Endothelial cell (in vitro differentiated cells): ENCODE results near the gene LRRC27. TPM values are rescaled to one million over a fixed set of nuclear protein-coding genes. Genes with fewer than 3 reads are reported as not detected.
A peak's percentile ranks its signal among the peaks of the same experiment; 100 is the strongest.

Experiments
- DNase-seq: peaks from one replicate; pipeline ENCODE4 v3.0.0; 2021; ENCODE audit warnings: low spot score
- H3K27ac Mint-ChIP-seq: one replicate; pipeline ENCODE4 v1.8.0; 2021; ENCODE audit warnings: mixed read lengths, inconsistent platforms; ENCODE audit not compliant: unreplicated experiment
- H3K27me3 Mint-ChIP-seq: one replicate; pipeline ENCODE4 v1.8.0; 2021; ENCODE audit warnings: mild to moderate bottlenecking, moderate library complexity, mixed read lengths, inconsistent platforms; ENCODE audit not compliant: unreplicated experiment
- H3K36me3 Mint-ChIP-seq: one replicate; pipeline ENCODE4 v1.8.0; 2021; ENCODE audit warnings: mild to moderate bottlenecking, low read depth, mixed read lengths, inconsistent platforms; ENCODE audit not compliant: unreplicated experiment
- H3K4me1 Mint-ChIP-seq: one replicate; pipeline ENCODE4 v1.8.0; 2021; ENCODE audit warnings: mild to moderate bottlenecking, mixed read lengths, inconsistent platforms; ENCODE audit not compliant: unreplicated experiment
- H3K4me3 Mint-ChIP-seq: one replicate; pipeline ENCODE4 v1.8.0; 2021; ENCODE audit warnings: mild to moderate bottlenecking, mixed read lengths, inconsistent platforms; ENCODE audit not compliant: unreplicated experiment
- H3K9me3 Mint-ChIP-seq: one replicate; pipeline ENCODE4 v1.8.0; 2021; ENCODE audit warnings: mixed read lengths, inconsistent platforms; ENCODE audit not compliant: unreplicated experiment
- total RNA-seq: library from RNA; stranded (reverse); fragmentation: NEBNext Ultra II Directional; extraction: Animal tissue kit (Norgen Biotek cat#: 25700); gene quantifications from one replicate; pipeline ENCODE4 v1.2.1, GENCODE V29; 2021; ENCODE audit not compliant: unreplicated experiment
- TF ChIP-seq, protein P1 (sequence below): fragments of 200-600 bp; sonication (generic); IDR thresholded peaks from one replicate; pipeline ENCODE4 v1.5.0; 2021; ENCODE audit warnings: antibody characterized with exemption; ENCODE audit not compliant: unreplicated experiment

Gene LRRC27
- total RNA-seq, 1 donor from 2014 or later, result 11.1 TPM

DNA sequence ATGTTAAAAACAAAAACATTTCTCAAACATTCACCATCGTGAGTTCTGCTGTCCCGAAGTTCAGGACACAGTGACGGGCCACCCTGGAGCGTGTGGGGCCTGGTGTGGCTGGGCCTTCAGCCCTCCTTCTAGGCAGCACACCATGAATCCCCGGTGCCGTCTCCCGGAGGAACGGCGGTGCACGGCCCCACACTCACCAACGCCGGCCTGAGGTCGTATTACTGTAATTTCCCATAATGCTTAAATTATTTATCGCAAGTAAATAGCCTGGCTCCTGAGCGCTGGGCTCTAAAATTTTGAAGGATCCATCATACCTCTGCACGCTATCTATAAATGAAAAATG is 25.7 kb upstream of the LRRC27 start:
- H3K27me3 Mint-ChIP-seq, result peaks cover 28% of the 10 kb centered on the region

DNA sequence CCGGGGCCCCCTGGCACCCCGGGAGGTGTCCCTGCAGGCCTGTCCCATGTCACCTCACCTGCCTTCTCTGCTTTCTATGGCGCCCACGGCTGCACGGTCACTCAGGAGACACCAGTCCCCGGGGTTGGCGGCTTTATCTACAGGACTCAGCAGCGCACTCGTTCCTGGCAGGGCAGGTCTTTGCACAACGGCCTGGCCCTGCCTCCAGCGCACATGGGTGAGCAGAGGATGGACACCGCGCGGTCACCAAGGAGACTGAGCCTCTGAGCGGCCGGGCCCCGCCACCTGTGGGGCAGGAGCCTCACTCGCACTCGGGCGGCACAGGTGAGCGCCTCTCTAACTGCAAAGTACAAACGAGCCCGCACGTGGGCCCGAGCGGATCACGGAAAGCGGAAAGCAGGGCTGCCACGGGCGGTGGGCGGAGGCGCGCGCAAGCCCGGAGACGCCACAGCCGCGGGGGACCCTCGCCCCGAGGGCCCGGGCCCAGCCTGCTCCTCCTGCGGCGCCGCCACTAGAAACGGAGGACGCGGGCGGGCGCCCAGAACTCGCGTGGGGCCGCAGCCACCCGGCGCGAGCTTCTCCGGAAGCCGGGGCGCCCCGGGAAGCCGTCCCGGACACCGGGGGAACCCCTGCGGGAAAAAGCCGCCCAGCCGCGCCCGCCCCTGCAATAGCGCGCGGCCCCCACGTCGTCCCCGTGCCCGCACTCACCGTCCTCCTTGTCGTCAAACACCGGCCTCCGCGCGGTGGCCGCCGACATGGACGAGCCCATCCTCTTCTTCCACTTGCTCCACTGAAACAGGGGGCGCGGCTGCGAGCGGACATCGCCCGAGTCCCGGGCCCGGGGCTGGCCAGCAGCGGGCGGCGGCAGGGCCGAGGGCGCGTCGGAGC is 24.9 kb upstream of the LRRC27 start:
- DNase-seq, result peak; percentile 37
- no peaks in the 10 kb centered on the region for H3K9me3 Mint-ChIP-seq
- no peak overlapping the region for H3K27ac Mint-ChIP-seq
- H3K4me3 Mint-ChIP-seq, result peak overlapping the region; percentile 87
- peaks cover 7% of the 10 kb centered on the region for H3K4me1 Mint-ChIP-seq
- H3K36me3 Mint-ChIP-seq, result peaks cover 15% of the 10 kb centered on the region
- TF ChIP-seq, protein P1, sequence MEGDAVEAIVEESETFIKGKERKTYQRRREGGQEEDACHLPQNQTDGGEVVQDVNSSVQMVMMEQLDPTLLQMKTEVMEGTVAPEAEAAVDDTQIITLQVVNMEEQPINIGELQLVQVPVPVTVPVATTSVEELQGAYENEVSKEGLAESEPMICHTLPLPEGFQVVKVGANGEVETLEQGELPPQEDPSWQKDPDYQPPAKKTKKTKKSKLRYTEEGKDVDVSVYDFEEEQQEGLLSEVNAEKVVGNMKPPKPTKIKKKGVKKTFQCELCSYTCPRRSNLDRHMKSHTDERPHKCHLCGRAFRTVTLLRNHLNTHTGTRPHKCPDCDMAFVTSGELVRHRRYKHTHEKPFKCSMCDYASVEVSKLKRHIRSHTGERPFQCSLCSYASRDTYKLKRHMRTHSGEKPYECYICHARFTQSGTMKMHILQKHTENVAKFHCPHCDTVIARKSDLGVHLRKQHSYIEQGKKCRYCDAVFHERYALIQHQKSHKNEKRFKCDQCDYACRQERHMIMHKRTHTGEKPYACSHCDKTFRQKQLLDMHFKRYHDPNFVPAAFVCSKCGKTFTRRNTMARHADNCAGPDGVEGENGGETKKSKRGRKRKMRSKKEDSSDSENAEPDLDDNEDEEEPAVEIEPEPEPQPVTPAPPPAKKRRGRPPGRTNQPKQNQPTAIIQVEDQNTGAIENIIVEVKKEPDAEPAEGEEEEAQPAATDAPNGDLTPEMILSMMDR, result no peak
- peaks cover 28% of the 10 kb centered on the region for H3K27me3 Mint-ChIP-seq

More for the DNA sequence above, 25.7 kb upstream of the LRRC27 start:
- DNase-seq, result no peak
- no peaks in the 10 kb centered on the region for H3K9me3 Mint-ChIP-seq
- H3K27ac Mint-ChIP-seq, result no peak overlapping the region
- peaks cover 7% of the 10 kb centered on the region for H3K4me1 Mint-ChIP-seq
- H3K4me3 Mint-ChIP-seq, result peak overlapping the region; percentile 52
- TF ChIP-seq, protein P1, result no peak
- peaks cover 15% of the 10 kb centered on the region for H3K36me3 Mint-ChIP-seq

DNA sequence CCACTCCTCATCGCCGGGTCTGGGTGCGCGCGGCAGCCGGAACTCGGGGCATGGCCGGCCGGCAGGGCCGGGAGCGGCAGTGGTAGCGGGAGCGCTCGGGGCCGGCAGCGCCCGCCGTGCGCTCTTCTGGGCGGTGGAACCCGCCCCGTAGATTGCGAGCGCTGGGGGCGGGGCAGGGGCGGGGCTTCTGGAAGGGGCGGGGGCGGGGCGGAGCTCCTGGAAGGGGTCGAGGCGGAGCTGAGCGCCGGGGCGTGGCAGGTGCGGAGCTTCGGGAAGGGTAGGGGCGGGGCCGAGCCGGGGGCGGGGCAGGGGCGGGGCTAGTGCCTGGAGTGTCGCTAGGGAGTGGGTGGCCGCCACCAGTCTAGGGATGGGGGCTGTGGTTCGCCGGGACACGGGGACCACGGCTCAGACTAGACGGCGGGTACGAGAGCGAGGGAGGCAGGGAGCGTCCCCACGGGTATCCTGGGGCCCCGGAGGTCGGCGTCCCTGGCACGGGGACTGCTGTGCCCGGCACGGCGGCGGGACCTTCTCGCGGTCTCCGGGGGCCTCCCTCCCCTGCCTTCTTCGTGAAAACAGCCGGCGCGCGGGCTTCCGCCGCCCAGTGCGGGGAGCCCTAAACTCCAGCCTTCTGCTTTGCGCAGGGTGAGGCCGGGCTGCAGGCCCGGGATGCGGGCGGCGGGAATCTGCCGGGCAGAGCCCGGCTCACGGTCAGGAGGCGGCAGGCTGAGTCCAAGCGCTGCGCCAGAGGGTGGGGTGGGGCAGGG is 24.0 kb upstream of the LRRC27 start, which contains the start of gene STK32C:
TSS of gene STK32C (minus strand) at position 128 of the 764 bp plus-strand sequence. CDS start at position 11, 117 bp downstream.
- Mint-ChIP-seq H3K27me3 (peaks cover 28% of the 10 kb centered on the region), H3K4me1 (peaks cover 7% of the 10 kb centered on the region), H3K36me3 (peaks cover 15% of the 10 kb centered on the region), H3K4me3 (peak within 1 kb of the TSS; percentile 87), H3K27ac (no peak within 1 kb of the TSS), H3K9me3 (no peaks in the 10 kb centered on the region)
- TF ChIP-seq, protein P1, result no peak
- peak; percentile 82 for DNase-seq

DNA sequence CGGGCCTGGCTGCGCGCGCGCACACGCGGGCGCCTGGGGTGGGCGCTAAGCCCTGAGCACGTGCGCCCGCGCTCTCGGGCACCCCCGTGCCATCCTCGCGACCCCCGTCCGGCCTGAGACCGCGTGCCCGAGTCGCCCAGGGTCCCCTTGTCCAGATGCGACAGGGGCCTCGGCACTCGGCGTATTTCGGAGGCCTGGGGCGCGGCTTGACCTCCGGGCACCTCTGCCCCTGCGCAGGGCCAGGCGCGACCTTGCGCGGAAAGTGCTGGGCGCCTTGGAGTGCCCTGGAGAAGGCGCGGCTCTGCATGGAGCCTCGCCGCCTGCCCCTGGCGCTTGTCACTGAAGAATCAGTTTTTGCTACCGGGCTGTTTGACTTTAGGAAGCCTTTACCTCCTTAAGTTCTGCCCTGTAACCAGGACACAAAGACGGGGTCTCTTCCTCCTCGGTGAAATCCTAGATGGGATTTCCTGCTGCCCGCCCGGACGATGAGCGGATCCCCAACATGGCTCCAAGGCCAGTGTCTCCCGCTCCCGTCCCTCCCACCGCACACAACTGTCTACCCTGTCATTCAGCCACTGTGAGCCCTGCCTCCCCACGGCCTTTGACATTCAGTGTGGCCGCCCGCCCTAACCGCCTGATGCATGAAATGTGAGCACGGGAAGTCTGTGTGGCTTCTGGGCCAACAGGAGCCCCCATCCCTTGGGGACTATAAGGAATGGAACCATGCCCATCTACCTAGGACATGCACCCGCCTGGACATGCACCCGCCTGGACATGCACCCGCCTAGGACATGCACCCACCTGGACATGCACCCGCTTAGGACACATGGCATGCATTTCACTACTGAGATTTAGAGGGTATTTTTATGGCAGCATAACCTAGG is 23.2 kb upstream of the LRRC27 start:
- H3K27me3 Mint-ChIP-seq, result peaks cover 27% of the 10 kb centered on the region
- no peak for DNase-seq
- TF ChIP-seq, protein P1, result no peak

More for the DNA sequence above, 23.2 kb upstream of the LRRC27 start:
- peaks cover 7% of the 10 kb centered on the region for H3K4me1 Mint-ChIP-seq
- no peak overlapping the region for H3K27ac Mint-ChIP-seq
- peak overlapping the region; percentile 72 for H3K4me3 Mint-ChIP-seq
- H3K9me3 Mint-ChIP-seq, result no peaks in the 10 kb centered on the region
- peaks cover 15% of the 10 kb centered on the region for H3K36me3 Mint-ChIP-seq
